ENCODE data around the gene AP1G2.
"Not testable (repeated sequence)": the region's sequence is repeated elsewhere in the genome, so short reads cannot be mapped to it uniquely, and the experiment has no call there.

AP1G2 gene

GRCh38 chr14:23590198-23590597, 22.6 kb upstream of the AP1G2 start:
- FAIRE-seq, result no peak

GRCh38 chr14:23589606-23590005, 22.0 kb upstream of the AP1G2 start:
- FAIRE-seq, result no peak

DNA sequence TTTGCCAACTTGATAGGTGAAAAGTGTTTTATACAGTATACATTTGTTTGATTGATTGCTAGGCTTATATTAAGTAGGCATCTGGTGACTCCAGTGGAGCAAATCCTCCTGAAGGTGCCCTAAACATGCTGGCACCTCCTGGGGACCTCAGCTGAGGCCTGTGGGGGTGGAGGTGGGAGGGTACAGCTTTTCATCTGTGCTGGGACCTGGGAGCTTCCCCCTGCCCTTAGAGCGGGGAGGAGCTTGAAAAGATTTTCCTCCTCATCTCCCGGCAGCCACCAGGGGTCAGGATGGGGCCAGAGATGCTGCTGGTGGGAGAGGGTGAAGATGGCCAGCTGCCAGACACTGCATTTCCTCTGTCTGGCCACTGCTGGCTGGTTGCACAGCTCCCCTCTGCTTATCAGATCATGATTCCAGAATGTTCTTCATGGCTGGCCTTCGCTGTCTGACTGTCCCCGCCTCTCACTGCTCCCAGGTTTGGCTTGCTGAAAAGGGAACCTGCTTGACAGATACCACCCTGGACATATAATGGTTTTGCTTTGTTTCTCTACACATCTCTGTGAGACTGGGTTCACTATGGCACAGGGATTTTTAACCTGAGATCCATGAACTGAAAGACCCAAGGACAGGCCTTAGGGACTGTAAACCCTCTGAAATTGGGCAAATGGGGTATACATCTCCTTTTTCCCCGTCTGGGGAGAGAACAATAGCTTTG, 21.4 kb upstream of the AP1G2 start:
- no peak for FAIRE-seq

- not testable (repeated sequence) for FAIRE-seq
Measured at GRCh38 chr14:23584527-23585203, 17.1 kb upstream of the AP1G2 start.

GRCh38 chr14:23583761-23584526, 16.4 kb upstream of the AP1G2 start:
- not testable (repeated sequence) for FAIRE-seq

GRCh38 chr14:23582906-23583760, 15.5 kb upstream of the AP1G2 start:
- no peak for FAIRE-seq

DNA sequence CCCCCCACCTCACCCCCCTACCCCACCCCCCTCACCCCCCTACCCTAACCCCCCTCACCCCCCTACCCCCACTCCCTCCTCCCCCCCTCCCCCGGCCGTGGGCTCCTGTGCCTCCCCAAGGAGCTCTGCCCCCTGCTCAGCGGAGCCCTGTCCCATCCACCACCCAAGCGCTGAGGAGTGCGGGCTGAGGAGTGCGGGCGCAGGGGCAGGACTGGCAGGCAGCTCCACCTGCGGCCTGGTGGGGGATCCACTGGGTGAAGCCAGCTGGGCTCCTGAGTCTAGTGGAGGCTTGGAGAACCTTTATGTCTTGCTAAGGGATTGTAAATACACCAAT, 13.3 kb upstream of the AP1G2 start:
- FAIRE-seq, result no peak

GRCh38 chr14:23580152-23580926, 12.7 kb upstream of the AP1G2 start:
- no peak for FAIRE-seq

- FAIRE-seq, result no peak
Measured at GRCh38 chr14:23579739-23580138, 12.1 kb upstream of the AP1G2 start.

- FAIRE-seq, result no peak
Measured at GRCh38 chr14:23579311-23579630, 11.7 kb upstream of the AP1G2 start.

GRCh38 chr14:23578560-23579310, 11.1 kb upstream of the AP1G2 start, which contains the start of gene JPH4:
TSS of gene JPH4 (minus strand) at chr14:23578790. CDS start at chr14:23577453, 1,337 bp downstream.
- FAIRE-seq, result no peak

- FAIRE-seq, result no peak
Measured at GRCh38 chr14:23577710-23578392, 10.3 kb upstream of the AP1G2 start.

DNA sequence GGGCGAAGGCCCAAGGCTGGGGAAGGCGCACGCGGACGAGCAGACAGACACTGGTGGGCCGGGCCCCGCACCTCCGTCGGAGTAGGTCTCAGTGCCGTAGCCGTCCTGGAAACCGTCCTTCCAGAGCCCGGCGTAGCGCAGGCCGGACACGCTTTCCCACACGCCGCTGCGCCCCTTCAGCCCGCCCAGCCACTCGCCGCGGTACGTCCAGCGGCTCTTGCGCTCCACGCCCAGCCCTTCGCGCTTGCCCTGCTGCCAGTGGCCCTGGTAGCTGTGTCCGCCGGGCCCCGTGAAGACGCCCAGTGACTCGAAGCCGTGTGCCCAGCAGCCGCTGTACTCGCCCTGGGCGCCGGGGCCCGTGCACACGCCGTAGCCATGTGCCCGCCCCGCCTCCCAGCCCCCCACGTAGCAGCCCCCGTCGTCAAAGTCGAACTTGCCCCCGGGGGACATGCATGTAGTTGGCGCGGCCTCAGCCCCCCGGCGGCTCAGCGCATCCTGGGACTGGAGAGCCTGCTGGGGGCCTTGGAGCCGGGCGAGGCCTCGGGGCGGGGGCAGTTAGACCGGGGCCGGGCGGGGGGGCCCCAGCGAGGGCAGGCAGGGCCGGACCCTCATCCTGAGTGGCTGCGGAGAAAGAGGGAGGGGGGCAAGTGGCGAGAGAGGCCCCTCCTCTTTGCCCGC, 9.6 kb upstream of the AP1G2 start:
- FAIRE-seq, result no peak

DNA sequence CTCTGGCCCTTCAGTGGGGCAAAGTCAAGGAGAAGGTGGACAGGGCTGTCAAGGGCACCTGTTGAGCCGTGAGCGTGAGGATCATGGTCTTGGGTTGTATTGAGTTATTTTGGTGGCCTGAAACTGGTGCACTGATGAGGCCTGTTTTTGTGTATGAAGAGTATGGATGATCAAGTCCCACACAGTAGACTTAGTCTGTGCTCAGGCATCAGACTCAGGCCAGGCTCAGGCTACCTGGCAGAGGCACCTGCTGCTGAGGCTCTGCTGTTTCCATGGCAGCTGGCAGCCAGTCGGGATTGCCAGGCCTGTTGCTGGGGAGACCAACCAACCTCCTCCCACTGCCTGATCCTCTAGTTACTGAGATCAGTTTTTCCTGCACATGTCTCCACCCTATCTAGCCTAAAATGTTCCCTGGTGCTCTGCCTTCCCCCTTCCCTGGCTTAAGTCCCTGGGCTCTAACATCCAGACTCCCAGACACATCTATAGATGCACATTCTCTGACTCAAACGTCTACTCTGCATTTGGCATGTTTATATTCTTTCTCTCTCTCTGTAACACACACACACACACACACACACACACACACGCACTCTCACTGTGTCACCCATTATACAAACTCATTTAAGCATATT, 5.9 kb upstream of the AP1G2 start:
- FAIRE-seq, result no peak

GRCh38 chr14:23572836-23573235, 5.2 kb upstream of the AP1G2 start:
- FAIRE-seq, result no peak

GRCh38 chr14:23572524-23572828, 4.9 kb upstream of the AP1G2 start:
- FAIRE-seq, result no peak

DNA sequence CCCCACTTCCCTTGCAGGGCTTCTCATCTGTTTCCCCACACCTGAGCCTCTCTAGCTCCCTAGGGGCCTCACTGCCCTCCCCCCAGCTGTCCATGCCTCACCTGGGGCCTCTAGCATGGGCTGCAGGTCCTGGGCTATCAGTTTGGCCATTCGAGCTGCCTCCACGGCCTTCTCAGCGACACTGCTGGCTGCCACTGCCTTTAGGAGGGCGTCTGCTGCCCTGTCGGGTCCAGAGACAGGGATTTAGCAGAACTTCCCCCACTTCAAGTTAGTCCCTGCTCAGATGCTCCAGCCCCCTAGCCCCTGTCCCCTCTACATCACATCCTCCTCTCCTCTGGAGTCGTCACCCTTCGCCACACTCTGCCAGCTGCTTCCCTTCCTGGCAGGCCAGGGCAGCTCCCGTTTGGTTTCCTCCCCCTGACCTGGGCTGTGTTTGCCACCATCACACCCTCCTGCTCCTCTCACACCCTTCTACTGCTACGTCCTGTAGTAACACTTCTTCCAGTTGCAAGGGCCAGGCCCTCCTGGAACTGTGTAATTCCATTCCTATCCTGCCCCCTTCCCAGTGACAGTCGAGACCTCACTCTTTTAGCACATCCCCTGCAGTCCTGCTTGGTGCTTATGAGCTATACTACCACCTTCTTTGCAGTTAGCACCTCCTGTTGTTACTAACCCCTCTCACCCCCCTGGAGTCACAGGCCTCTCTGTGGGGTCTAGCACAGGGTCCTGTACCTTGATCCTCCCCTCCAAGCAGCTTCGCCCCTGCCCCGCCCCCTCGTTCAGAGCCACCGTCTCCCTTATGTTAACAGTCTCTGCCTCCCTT, 4.3 kb upstream of the AP1G2 start:
- no peak for FAIRE-seq

GRCh38 chr14:23570806-23571483, 3.4 kb upstream of the AP1G2 start:
- no peak for FAIRE-seq
